HL-60 (cell line): ENCODE results near the gene ODC1.
"Not testable (repeated sequence)": the region's sequence is repeated elsewhere in the genome, so short reads cannot be mapped to it uniquely, and the experiment has no call there.

ENCODE experiments used
- DNase-seq, 2 experiments: peaks; one replicate each; pipeline ENCODE4 v3.0.0-alpha.2; 2010 to 2020; ENCODE audit warnings: low read depth in 1 of 2, low spot score in 1 of 2
- H3K27ac ChIP-seq: fragments of 250-450 bp; sonication (Bioruptor Pico); replicated peaks from 2 replicates; pipeline ENCODE4 v1.5.1; 2020; ENCODE audit warnings: mild to moderate bottlenecking, moderate library complexity
- H3K27me3 ChIP-seq: fragments of 250-450 bp; sonication (Bioruptor Pico); 2 replicates; pipeline ENCODE4 v1.5.1; 2021; ENCODE audit warnings: mild to moderate bottlenecking, moderate library complexity; ENCODE audit not compliant: insufficient read depth, poor library complexity, severe bottlenecking
- H3K4me3 ChIP-seq: replicated peaks from 2 replicates; pipeline ENCODE4 v1.5.1; 2011; ENCODE audit warnings: mild to moderate bottlenecking, control low read depth, low read length; ENCODE audit not compliant: insufficient read depth
- CTCF ChIP-seq: IDR thresholded peaks from one replicate; pipeline ENCODE4 v1.5.1; 2011; ENCODE audit warnings: low read length, control low read depth, inconsistent platforms; ENCODE audit not compliant: insufficient read depth
- GABPA ChIP-seq: IDR thresholded peaks from 2 replicates; pipeline ENCODE4 v1.6.1; 2012; ENCODE audit warnings: low read depth
- POLR2AphosphoS5 ChIP-seq: IDR thresholded peaks from 2 replicates; pipeline ENCODE4 v1.6.1; 2012; ENCODE audit warnings: low read depth
- REST ChIP-seq: IDR thresholded peaks from 2 replicates; pipeline ENCODE4 v1.6.1; 2012; ENCODE audit warnings: low read depth; ENCODE audit not compliant: insufficient replicate concordance
- SPI1 ChIP-seq: IDR thresholded peaks from 2 replicates; pipeline ENCODE4 v1.6.1; 2012; ENCODE audit warnings: low read depth, mild to moderate bottlenecking, borderline replicate concordance

The ODC1 gene

DNA sequence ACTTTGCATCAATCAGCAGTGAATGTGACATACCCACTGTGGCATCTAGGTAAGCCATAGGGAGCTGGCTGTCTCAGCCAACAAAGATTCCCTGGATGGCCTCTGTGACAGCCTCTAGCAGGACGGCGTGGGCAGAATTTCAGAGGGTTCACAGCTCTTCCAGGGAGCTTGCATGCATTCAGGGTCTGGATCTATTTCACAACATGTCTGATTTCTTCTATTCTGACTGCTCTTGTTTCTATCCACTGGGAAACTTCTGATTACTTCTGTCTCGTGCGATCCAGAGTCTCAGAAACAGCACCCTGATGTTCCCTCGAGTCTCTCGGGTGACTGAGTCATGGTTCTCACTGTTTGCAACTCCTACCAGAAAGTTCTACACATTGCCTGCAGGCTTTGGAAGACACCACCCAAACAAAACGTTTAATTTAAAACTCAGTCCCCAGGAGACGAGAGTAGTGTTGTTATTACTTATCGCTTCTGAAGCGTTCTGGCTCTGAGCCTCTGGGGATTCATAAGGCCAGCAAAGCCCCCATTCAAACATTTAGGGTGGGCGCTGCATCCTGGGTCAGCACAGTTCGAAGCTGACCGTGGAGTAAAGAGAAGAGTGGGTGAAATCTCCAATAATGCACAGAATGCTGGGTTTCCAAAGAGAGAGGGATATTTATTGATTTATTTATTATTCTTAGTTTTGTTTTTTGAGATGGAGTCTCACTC is 41.9 kb upstream of the ODC1 start:
- Histone ChIP-seq H3K4me3 (no peak overlapping the region), H3K27ac (no peak overlapping the region), H3K27me3 (peaks cover 6% of the 10 kb centered on the region)
- DNase-seq = no peak
- TF ChIP-seq GABPA (no peak), REST (no peak), CTCF (no peak), POLR2AphosphoS5 (no peak), SPI1 (no peak)

DNA sequence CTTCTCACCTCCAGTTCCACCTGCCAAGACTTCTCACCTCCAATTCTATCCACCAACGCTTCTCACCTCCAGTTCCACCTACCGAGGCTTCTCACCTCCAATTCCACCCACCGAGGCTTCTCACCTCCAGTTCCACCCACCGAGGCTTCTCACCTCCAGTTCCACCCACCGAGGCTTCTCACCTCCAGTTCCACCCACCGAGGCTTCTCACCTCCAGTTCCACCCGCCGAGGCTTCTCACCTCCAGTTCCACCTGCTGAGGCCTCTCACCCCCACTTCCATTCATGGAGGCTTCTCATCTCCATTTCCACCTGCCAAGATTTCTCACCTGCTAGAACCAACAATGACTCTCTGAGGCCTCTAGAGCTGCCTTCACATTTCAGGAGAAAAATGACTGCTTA is 40.0 kb upstream of the ODC1 start:
- not testable (repeated sequence) for H3K27ac ChIP-seq, H3K27me3 ChIP-seq, DNase-seq, H3K4me3 ChIP-seq

- H3K27ac ChIP-seq, DNase-seq, H3K27me3 ChIP-seq, H3K4me3 ChIP-seq: not testable (repeated sequence)
Measured at GRCh38 chr2:10487741-10488104, 39.6 kb upstream of the ODC1 start.

DNA sequence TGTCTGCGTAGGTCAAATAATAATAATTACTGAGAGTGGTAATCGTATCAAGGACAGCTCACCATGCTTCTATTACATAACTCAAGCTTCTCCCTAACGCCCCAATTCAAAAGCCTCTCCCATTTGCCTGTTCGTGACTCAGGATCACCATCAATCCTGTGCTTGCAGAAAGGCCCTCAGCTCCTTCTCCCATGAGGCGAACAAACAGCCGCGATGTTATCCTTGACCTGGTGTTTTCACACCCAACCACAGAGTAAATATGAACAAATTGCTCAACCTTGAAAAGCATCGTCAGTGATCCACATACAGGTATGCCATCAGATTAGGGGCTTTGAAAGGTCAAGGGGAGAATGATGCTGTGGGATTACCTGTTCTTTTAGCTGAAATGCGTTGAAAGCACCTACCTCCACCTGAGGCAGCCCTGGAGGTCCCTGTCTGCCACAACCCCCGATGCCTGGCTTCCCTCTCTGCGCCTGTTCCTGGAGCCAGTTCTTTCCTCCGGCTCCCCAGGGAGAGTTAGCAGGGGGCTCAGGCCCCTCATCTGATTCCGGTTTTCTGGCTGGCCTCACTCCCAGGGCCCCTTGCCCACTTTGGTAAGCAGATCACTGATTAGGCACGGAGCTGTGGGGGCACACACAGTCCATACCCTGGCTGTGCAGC is 39.1 kb upstream of the ODC1 start:
- peaks cover 7% of the 10 kb centered on the region for H3K27me3 ChIP-seq
- no peak overlapping the region for H3K4me3 ChIP-seq
- TF ChIP-seq CTCF = no peak
- TF ChIP-seq SPI1 = no peak
- TF ChIP-seq REST = no peak
- no peak for TF ChIP-seq GABPA
- TF ChIP-seq POLR2AphosphoS5 = no peak
- DNase-seq = no peak
- H3K27ac ChIP-seq = no peak overlapping the region

- TF ChIP-seq REST = no peak
- TF ChIP-seq SPI1 = no peak
- no peak for TF ChIP-seq GABPA
- H3K4me3 ChIP-seq = no peak overlapping the region
- no peak for DNase-seq
- H3K27me3 ChIP-seq = peaks cover 7% of the 10 kb centered on the region
- H3K27ac ChIP-seq = no peak overlapping the region
Measured at GRCh38 chr2:10486601-10487079, 38.5 kb upstream of the ODC1 start.
